ENCODE results near the gene HPCA.

HPCA gene

DNA sequence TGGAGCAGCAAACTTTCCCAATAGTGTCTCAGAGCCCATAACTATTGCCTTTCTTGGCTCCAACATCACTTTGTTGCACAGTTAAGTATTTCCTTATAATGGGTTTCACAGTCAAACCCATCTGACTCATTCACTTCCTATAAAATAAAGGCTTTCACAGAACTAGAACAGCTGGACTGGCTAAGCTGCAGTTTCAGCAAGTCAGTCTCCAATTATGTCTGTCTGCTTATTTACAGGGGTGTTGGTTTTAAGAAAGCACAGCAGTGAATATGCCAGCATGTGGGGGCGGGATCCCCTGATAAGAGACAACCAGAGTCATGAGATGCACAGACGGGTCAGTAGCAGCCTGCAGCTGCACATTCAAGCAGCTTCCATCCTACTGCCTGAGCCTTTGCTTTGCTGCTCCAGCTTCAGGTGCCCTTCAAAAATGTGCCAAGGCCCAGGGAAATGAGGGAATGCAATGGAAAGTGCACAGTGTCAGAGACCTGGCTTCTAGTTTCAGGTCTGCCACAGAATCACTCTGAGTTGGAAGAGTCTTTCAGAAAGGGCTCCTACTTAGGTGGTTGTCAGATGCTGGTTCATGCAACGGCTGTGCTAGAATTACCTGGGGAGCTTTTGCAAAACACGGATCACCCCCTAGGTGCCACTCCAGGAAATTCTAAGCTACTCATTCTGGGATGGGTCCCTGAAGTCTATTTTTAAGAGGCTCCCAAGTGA, 53.5 kb downstream of the HPCA start:
- peak; percentile 48 for DNase-seq

DNA sequence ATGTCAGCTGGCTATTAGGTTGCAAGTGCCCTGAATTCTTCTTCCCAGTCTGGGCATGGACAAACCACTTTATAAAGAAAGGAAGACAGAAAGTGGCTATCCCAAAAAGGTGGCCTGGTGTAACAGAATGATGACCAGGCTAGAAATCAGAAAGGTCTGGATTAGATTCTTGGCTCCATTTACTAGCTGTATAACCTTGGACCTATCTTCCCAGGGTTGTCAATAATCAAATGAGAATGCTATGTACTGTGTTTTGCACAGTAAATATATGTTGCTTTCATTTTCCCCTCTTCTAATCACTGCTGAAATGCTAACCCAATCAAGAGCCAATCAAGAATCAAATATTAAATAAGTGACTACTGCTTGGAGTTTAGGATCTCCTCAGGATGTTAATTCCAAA, 57.9 kb downstream of the HPCA start:
- no peak for DNase-seq
